ENCODE data around the gene TRPM2.

TRPM2 gene

DNA sequence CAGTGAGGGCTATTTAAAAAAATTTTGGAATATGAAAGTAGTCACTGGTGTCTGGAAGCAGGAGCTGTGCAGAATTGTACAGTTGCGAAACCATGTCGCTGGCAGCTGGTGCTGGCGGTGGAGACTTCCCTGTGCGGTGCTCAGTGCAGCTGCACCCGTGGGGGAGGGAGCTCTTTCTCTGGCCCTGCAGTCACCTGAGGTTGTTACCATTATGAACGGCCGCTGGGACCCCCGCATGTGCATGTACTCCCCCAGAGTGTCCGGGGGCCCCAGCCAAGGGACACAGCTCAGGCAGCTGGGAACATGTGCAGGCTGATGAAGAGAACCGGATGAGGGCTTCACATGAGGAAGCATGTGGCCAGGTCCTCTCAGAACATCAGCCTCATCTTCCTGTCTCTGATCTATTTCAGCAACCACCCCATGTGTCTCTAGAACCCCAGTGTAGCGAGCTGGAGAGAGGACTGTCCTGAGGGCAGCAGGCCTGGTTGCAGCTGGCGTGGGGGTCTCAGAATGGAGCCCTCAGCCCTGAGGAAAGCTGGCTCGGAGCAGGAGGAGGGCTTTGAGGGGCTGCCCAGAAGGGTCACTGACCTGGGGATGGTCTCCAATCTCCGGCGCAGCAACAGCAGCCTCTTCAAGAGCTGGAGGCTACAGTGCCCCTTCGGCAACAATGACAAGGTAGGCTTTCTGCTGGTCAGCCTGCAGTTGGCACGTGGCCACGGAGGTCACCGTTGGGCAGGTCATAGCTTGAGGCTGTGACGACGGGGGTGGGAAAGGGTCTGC is at the start of gene TRPM2:
Gene TRPM2 (plus strand): TSS at position 431 of the 780 bp plus-strand sequence. CDS start 80 bp downstream, at position 511.
- no peak for DNase-seq

DNA sequence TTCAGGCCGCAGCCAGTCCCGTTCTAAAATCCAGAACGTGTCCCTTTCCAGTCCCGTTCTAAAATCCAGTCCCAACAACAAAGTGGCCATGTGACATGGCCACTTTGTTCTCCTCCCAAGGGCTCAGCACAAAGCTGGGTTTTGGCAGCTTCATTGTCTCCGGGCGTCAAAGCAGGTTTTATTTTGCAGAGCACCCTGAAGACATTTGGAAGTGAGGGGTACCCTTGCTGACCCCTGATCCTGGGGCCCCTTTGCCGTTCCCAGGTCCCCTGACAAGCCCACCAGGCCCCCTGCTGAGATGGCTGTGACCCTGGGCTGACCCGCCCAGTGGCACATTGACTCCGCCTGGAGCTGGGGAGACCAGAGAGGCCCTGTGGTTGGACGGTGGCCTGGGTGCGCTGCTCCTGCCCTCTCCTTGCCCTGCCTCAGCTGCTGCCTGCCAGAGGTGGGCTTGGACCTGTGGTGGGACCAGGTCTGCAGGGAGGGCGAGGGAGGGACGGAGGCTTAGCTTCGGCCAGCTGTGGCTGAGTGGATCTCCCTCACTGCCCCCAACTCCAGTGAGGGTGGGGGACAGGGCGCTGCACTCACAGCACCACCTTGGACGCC is 49.3 kb upstream of the TRPM2 start:
- DNase-seq, result no peak

DNA sequence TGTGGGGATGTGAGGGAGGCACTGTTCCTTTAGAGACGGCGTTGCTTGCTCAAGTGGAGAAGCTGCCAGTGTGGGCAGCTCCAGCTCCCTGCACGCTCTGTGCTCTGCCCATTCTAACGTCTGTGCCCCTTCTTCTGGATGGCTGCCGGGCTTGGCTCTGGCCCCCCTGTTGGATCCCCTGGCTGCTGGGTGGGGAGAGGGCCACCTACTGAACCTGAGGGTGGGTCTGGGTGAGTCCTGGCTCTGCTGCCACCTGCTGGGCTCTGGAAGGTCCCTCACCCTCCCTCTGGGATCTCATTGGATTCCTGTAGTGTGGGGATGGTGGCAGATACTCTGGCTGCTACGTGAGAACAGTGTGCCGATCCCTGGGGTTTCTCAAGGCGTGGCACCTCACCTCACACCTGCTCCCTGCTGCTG is 48.5 kb upstream of the TRPM2 start:
- peak; percentile 36 for DNase-seq

DNA sequence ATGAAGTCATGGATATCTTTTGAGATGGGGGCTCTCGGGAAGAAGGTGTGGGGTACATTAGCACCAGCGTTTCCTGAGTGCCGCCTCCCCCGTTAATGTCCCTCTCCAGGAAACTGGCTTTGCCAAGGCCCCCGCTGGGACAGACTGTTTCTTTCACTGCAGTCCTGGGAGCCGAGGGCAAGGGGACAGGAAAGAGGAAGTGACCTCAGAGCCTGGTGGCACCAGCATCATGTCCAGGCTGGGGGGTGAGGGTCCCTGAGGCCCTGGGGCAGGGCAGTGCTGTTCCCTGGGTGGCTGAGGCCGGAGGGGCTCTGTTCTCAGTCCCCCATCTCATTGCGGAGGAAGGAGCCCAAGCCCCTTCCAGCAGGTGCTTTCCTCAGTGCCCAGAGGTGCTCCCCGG is 47.7 kb upstream of the TRPM2 start:
- no peak for DNase-seq

DNA sequence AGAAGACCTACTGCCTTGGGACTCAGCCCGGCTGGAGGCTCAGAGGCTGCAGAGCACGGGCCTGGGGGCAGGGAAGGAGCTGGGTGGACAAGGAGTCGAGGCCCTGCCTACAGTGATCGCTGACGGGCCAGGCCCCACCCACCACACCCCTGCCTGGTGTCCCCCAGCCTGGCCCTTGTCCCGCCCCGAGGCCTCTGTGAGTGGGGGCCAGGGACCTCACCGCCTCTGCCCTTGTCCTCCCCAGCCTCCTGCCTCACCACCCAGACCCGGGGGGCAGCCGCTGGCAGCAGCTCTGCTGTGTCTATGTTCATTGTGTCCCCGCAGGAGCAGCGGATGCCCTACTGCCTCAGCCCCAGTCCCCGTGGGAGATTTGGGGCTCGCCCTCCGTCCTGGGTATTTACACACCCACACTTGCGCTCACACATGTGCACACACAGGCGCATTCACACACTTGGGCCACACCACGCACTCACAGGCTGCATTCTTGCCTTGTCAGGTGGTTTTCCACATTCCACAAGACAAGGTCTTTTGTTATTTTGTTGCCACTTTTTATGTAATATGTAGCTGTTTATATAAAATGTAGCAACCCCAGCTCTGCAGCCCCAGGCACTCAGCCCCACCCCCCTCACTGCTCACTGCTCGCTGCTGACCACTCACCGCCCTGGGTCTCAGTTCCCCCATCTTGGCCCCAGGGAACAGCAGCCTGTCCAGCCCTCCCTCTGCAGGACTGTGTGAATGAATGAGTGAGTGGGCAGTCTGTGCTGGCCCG is 46.3 kb upstream of the TRPM2 start:
- DNase-seq, result no peak

DNA sequence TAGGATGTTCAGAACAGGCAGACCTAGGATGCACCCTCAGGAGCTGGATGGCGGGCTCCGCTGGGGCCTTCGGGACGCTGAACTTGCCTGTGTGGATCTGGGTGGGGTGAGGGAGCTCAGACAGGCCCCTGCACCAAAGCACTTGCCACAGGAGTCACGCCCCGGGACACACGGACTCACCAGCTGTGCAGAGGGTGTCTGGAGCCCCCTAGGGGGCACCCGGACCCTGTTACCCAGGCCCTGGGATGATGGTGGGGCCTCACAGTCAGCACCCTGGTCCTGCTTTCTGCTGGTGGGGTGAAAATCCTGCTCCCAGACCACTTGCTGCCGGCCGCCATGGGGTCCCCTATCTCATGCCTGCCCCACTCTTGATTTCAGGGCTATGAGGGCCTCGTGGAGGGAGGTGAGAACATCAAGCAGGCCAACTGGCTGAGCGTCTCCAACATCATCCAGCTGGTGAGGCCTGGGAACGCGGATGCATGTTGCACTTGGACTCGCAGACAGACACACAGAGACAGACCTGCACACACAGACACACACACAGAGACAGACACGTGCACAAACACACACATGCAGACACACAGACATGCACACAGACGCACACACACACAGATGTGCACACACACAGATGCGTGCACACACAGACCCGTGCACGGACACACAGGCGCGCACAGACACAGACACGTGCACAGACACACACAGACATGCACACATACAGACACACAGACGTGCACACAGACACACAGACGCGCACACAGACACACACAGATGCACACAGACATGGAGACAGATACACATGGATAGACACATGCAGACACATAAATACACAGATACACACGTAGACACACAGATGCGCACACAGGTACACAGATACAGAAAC is 42.6 kb upstream of the TRPM2 start:
- DNase-seq, result no peak

DNA sequence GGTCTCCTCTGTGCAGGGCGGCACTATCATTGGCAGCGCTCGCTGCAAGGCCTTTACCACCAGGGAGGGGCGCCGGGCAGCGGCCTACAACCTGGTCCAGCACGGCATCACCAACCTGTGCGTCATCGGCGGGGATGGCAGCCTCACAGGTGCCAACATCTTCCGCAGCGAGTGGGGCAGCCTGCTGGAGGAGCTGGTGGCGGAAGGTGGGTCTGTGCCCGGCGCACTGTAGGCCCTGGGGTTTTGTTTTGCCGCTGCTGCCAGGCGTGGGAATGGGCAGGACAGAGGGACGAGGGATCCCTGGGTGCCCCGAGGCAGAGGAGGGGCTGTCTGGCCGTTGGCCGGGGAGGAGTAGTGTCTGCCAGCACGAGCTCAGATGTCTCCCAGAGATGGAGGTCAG is 41.3 kb upstream of the TRPM2 start:
- DNase-seq, result no peak

DNA sequence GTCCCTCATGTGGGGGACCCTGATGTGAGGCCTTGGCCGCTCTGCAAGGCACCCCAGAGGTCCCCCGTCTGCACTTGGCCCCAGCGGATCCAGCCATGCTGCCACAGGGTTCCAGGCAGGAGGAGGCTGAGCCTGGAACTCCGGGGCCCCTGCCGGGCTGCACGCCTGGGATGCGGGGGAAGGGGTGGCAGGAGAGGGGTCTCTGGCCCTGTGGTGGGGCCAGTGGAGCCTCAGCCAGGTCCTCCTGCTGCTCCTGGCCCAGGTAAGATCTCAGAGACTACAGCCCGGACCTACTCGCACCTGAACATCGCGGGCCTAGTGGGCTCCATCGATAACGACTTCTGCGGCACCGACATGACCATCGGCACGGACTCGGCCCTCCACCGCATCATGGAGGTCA is 40.7 kb upstream of the TRPM2 start:
- DNase-seq, result no peak

DNA sequence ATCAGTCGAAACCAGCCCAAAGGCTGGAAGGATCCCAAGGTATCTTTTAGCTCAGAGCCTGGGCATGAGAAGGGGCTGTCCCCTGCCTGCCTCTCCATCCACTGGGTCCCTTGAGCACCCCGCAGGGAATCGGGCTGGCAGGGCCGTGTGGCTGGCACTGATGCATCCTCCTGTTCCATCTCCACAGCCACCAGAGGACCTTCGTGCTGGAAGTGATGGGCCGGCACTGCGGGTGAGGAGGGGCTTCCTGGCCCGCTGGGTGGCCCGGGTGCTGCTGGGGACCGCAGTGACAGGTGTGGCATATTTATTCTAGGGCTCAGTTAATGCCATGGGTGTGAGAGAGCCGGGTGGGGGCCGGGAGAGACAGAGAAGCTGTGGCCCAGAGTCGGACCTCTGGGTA is 40.0 kb upstream of the TRPM2 start:
- DNase-seq, result no peak

DNA sequence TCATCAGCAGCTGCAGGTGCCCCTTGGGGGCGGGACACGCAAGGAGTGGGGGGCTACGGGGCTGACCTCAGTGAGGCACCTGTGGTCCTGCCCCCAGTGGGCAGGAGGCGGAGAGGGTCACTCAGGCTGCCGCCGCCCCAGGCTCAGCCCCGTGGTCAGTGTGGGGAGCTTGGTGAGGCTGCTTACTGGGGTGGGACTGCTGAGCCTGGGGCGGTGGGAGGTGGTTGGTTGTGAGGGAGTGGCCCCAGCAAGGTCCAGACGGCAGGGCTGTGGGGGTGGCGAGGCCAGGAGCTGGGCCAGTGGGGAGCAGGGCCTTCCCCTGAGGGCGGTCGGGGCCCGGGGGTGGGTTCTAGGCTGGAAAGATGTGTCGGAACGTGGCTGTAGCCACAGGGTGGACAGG is 39.3 kb upstream of the TRPM2 start:
- no peak for DNase-seq

DNA sequence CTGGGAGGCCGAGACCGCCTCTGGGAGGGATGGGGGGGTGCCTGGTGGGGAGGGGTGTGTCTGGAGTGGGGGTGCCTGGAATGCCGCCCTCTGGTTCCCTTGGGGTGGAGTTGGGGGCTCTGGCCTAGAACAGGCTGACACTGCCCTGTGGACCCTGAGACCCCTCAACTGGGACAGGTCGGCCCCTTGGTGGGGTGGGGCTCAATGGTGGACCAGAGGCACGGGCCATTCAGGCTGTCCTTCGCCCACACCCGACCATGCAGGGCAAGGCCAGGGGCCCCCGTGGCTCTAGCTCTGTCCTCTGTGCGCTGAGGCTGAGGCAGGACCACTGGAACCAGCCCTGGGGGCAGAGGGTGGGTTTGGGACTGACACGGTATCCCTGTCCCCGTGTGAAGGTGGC is 38.9 kb upstream of the TRPM2 start:
- no peak for DNase-seq

DNA sequence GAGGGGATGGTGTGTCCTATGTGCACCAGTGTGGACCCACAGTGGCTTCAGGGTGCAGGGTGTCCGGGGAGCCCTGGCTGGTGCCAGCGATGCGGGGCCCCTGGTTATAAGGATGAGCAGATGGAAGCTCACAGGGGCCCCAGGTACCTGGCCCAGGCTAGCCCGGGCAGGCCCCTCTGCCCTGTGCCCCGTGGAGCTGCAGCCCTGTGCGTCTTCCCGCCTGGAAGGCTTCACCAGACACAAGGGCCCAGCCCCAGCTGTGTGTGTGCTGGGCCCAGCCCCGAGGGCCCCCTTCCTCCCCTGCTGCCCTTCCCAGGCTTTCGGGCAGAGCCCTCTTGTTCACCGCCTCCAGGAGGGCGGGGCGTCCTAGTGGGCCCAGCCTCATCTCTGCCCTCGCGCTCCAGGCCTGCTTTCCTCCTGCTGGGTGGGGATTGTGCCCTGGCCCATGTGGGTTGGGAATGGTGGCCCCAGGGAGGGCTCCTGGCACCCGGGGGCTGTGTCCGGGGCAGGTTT is 37.7 kb upstream of the TRPM2 start:
- no peak for DNase-seq

DNA sequence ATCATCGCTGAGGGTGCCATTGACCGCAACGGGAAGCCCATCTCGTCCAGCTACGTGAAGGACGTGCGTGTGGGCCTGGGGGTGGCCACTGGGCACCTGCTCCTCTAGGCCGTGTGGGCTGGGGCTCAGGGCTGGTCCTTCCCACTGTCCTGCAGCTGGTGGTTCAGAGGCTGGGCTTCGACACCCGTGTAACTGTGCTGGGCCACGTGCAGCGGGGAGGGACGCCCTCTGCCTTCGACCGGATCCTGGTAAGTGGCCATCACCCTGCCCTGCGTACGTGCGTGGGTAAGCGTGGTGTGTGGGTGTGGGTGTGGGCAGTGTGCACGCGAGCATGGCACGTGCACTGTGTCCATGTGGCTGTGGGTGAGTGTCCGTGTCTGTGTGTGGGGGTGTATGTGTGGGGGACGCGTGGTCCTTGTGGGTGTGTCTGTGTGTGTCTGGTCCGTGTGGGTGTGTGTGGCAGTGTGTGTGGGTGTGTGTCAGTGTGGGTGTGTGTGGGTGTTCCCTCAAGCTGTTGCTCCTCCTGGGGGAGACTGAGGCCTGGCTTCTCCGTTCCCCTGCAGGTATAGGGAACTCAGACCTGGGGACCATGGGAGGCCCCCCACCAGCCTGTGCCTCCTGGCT is 37.0 kb upstream of the TRPM2 start:
- DNase-seq, result no peak

DNA sequence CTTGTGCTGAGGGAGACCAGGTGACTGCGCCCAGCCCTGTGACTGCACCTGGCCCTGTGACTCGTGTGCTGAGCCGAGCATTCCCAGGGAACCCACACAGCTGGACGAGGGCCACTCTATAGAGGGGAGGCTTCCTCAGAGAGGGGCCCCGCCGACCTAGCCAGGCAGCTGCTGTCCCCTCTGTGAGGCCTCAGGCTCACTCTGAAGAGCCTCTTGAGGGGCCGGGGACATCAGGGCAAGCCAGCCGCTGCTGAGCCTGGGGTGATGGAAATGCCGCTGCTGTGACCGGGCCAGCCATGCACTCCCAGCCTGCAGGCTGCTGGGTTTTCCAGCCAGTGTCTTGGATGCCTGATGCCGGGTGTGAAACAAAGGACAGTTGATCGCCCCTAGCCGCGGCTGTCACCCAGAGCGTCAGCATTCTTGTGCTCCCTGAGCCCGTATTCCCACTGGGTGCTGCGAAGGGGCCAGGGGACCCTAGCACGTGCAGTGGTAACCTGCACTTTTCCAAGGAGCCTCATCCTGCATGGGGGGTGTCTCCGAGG is 36.1 kb upstream of the TRPM2 start:
- DNase-seq, result no peak

DNA sequence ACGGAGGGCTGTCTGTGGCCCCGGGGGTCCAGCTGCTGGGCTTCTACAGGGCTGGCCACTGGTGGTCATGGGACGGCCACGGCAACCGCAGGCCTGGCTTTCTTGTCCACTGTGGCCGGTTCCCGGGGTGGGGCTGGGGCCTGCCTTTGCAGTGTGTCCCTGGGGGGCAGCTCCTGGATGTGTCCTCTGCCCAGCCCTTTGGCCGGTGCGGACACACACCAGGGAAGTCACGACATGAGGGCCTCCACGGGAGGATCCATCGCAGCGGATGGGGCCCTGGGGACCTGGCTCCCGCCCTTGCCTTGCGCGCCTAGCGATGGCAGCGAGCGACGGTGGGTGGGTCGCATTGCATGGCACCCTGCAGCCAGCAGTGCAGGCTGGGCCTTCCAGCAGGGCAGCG is 35.5 kb upstream of the TRPM2 start:
- no peak for DNase-seq

DNA sequence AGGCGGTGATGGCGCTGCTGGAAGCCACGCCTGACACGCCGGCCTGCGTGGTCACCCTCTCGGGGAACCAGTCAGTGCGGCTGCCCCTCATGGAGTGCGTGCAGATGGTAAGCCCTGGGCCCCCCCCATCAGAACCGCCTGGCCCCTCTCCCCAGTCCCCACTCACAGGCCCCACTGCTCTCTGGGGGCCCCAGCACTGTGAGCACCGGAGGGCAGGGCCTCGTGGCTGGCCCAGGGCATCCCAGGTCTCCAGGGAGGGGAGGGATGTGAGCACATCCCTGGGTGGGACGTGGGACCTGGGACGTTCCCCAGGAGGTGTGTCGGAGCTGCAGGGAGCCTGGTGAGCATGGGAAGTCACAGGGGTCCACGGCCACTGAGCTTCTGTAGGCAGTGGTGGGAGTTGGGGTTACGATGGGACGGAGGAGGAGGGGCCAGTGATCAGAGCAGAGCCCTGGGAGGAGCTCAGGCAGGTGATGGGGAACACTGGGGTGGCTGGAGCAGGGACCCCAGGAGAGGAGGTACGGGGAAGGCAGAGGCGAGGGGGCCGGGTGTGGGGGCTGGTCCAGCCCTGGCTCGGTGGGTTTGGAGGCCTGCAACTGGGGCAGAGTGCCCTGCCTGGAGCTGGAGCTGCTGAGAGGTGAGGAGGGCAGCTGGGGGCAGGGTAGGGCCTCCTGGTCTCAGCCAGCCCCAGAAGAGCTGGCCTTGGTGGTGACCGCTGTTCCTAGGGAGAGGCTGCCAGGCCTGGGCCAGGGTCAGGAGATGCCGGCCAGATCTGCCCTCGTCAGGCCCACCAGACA is 34.7 kb upstream of the TRPM2 start:
- no peak for DNase-seq

DNA sequence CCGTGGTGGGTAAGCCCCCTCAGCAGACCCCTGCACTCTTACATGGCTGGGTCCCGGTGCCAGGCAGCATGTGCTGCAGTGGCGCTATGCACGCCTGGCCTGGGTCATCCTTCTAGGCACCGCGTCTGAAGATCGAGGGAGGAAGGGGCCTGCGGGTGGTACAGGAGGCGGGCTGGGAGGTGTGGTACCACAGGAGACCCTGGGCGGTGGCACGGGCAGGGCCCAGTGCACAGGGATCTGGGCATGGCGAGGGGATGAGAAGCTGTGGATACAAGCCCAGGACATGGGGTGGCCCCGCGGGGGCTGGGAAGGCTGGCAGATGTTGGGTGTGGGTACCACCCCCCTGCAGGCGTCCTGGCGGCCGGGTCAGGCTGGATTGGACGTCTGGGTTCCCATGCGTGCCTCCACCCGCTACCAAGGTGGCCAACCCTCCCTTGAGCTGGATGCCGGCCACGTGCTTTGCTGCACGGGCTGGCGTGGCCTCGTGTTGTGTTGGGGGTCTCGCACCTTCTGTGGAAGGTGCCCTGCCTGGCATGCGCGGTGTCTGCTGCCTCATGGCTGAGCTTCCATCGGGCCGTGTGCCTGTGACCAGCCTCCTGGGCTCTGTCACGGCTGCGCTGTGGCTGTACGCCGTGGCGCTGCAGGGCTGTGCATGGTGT is 33.9 kb upstream of the TRPM2 start:
- no peak for DNase-seq

DNA sequence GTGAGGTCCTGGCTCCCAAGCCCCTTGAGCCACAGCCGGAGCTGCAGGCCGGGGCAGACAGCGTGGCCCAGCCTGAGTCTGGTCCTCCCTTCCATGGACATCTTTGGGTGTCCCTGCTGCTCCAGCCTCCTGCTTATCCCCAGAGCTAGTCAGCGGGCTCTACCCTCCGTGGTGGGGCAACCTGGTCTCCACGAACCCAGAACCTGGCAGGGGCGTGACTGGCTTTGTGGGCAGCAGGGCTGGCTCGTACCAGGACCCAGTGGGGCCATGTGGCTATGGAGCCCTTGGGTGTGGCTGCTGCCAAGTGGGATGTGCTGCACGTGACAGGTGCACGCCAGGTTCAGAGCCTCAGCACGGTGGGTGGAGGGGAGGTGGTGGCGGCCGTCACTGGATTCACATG is 32.6 kb upstream of the TRPM2 start:
- no peak for DNase-seq

DNA sequence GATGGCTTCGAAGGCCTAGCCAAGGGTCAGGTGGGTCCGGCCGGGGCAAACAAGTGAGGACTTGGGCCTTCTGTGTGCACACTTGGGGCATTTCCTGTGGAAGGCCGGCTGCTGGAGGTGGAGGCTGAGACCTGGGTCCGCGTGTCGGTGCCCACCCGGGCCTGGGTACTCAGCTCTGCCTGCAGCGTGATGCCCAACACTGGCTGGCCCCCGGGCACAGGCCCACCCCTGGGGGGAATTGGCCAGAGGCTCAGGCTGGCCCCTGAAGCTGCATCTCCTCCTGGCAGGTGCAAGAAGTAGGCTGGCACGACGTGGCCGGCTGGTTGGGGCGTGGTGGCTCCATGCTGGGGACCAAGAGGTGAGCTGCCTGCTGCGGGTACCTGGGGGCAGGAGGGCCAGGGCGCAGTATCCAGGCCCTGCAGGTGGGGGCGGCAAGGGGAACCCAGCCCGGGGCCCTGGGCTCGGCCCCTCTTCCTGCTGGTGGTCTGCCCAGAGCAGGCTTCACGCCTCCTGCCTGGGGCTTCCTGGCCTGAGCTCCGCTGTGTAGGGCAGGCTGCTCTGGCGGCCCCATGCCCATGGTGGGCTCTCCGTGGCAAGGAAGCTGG is 31.5 kb upstream of the TRPM2 start:
- no peak for DNase-seq
